ENCODE measurements around the gene SLC16A8. TPM values are rescaled to one million over a fixed set of nuclear protein-coding genes. Genes with fewer than 3 reads are reported as not detected.

SLC16A8 gene
- total RNA-seq, 2 experiments from 2014 or later: not detected

Other genes starting within 250 kb of the SLC16A8 start
- 10 to 100 TPM; 22.1 TPM for gene ANKRD54, start 239.8 kb downstream of the SLC16A8 start, total RNA-seq
- 100 to 1,000 TPM; 331 to 348 TPM for gene EIF3L, start 234.8 kb downstream of the SLC16A8 start, total RNA-seq
- 10 to 100 TPM; 21.8 to 24.1 TPM for gene MICALL1, start 177.9 kb downstream of the SLC16A8 start, total RNA-seq
- gene C22orf23, start 130.6 kb downstream of the SLC16A8 start, total RNA-seq: not detected
- gene POLR2F, start 130.5 kb downstream of the SLC16A8 start, total RNA-seq: 10 to 100 TPM; 50.1 to 56.4 TPM
- gene SOX10, start 99.6 kb downstream of the SLC16A8 start, total RNA-seq: not detected
- gene PICK1, start 26.8 kb downstream of the SLC16A8 start, total RNA-seq: 10 to 100 TPM; 11.4 to 12.7 TPM
- gene BAIAP2L2, start 26.5 kb upstream of the SLC16A8 start, total RNA-seq: under 1 TPM; 0.55 to 0.63 TPM
- gene PLA2G6, start 97.6 kb upstream of the SLC16A8 start, total RNA-seq: 10 to 100 TPM; 80.7 to 85.7 TPM
- gene MAFF, start 117.8 kb upstream of the SLC16A8 start, total RNA-seq: 10 to 100 TPM; 15.3 to 16.4 TPM
- 10 to 100 TPM; 45.9 to 49.3 TPM for gene TMEM184B, start 188.8 kb upstream of the SLC16A8 start, total RNA-seq
- 100 to 1,000 TPM in 1 of 2 experiments, 10 to 100 TPM in 1; 99.9 to 102 TPM for gene CSNK1E, start 233.2 kb upstream of the SLC16A8 start, total RNA-seq

All from activated CD4-positive, alpha-beta memory T cell treated with anti-CD3 and anti-CD28 coated beads, Interleukin-2, amount 10 ng/mL, durations not matched to agents 7 days and 5 days (primary cell).